Measurements from ENCODE around the gene SBNO2.

GRCh38 chr19:1173159-1173844 is 766 bp downstream of the SBNO2 start:
- TF ChIP-seq POLR2A (IDR thresholded peaks at IDR 0.05) (peak in 1 of 4 donors; percentile 20), CTCF (IDR thresholded peaks at IDR 0.05) (no peak), POLR2AphosphoS5 (IDR thresholded peaks at IDR 0.05) (peak in 1 of 2 donors; percentile 7), EP300 (IDR thresholded peaks at IDR 0.05) (no peak)
